Measurements from ENCODE around the gene CACNA1D.
"Not testable (repeated sequence)": the region's sequence is repeated elsewhere in the genome, so short reads cannot be mapped to it uniquely, and the experiment has no call there.

The CACNA1D gene

DNA sequence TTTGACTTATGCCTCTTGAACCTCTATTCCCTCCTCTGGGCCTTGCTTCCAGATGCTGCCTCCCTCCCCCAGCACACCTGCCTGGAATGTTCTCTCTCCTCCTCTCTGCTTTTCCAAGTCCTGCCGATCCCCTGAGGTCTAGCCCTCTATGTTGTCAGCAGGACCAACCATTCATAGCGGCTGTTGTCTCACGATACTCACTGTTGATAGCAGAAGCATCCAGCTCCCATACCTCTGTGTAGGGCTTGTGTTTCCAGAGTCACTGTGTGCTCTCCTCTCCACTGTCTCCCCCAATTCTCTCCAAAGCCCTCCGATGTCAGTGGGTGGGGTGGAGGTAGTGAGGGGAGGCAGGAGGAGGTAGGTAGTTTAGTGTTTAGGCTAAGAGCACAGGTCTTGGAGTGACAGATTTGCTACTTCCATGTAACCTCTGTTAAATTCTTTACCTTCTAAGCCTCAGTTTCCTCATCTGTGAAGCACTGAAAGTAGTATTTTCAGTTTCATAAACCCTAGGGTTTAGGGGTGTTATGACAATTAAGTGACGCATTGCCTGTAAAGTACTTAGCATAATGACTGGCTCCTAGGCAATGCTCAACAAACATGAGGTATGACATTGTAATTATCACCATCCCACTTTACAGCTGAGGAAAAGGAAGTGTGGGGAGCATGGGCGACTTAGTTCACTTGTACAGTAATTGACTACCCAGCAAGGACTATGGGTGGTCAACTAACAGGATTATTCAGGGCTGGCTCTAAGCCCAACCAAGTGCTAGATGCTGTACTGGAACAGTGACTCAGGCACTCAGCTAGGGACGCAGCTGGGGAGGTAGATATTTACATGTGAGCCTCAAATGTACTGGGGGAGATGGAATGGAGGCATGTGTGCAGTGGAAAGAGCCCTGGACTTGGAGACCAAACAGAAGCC, 122.8 kb downstream of the CACNA1D start:
- DNase-seq (ENCODE audit: low read depth): no peak

DNA sequence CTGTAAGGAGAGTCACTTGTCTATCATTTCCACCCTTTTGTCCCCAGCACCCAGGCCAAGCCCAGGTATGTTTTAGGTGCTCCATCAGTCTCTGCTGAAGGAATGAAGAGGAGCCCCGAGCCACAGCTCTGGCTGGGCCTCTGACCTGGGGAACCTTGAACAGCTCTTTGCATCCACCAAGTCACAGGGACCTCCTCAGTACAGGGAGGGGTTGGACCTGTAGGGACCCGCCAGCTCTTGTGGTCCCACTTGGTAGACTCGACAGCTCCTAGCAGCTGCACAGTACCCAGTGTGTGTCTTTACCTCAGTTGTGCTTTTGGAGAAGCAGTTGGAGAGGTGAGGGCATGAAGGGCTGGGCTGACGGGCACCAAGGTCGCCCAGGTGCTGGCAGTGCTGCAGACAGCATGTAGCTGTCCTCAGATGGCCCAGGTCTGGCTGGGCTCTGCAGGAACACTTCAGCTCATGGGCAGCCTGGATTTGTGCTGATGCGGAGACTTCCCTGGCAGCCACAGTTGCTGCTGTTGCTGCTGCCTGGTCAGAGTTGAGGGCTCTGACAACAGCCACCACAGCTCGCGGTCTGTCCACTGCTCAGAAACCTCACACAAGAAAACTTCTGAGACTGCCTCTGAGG, 123.6 kb downstream of the CACNA1D start:
- no peak for DNase-seq (ENCODE audit: low read depth)

DNA sequence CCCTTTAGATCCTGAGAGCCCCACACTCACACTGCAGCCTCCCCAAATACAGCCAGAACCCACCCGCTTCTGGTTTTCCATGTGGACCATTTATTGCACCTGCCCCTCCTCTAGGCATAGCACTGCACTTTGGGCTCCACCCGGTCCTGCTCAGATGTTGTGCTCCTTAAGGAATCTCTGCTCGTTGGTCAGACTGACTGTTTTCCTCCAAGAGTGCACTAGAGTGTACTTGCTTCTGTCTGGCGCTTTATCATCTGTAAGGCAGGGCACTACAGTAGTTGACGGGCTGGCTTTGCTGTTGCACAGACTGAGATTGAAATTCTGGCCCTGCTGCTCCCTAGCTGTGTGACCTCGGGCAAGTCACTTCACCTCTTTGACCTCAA, 124.1 kb downstream of the CACNA1D start:
- no peak for DNase-seq (ENCODE audit: low read depth)

DNA sequence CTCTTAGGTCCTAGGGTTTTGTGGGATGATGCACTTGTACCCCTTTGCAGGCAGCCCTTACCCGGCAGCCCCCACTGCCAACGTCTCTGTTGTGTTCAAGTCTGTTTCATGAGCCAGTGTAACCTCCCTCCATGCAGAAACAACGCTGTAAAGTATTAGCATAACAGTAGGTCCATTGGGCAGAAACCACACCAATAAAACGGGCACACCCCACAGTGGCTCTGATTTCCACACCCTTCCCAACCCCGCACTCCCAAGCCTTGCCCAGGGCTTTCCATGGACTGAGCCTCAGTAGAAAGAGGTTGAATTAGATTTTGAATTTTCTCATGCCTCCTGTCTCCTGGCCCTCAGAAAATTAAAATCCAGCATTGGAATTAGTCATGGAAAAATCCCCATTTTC, 124.5 kb downstream of the CACNA1D start:
- no peak for DNase-seq (ENCODE audit: low read depth)

DNA sequence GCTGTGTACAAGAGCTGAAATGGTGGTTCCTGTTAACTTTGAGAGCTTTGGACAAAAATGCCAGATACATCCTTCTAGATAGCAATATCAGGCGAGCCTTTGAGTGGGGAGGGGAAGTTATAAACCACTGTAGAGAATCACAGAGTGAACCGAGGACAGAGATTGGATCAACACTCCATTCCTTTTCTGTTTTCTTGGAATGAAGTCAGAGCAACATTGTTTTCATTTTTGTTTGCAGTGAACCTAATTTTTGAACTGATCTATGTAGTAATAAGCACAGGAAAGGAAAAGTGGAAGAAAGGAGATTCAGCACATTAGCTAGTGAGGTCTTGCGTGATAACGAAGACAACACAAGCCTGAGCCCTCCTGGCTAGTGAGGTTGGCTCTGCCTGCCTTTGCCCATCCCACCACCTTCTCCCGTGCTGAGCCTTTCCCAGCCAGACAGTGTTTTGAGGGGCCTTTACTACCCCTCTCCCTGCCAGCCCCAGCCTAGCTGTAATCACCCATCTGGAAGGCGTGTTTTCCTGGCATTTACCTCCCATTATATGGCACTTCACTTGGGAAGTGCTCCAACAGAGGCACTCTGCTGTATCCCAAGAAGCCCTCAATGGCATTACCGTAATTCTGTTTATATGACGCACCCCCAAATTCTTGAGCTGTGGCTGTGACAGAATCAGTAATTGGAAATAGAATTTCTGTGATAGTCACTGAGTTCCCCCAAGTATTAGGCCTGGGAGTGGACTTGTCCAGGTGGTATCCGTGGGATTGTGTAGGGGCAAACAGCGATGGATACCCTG, 129.8 kb downstream of the CACNA1D start:
- DNase-seq (ENCODE audit: low read depth): no peak

DNA sequence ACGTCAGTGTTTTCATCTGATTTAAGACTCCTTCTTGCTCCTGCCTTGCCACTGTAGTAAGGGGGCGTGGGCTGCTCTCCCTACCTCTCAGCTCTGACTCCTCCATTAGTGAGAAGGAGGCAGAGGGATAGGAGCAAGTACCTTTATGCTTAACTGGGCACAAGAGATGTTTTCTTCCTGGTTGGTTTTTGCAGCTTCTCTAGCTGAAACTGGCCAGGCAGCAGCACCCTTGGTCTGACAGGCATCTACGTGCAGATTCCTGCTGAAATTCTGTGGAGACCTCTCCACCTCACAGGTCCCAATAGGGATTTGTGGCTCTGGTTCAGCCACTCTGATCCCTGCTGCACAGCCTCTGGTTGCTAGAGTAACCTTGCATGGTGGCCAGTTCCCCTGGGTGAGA, 132.5 kb downstream of the CACNA1D start:
- DNase-seq (ENCODE audit: low read depth): no peak

DNA sequence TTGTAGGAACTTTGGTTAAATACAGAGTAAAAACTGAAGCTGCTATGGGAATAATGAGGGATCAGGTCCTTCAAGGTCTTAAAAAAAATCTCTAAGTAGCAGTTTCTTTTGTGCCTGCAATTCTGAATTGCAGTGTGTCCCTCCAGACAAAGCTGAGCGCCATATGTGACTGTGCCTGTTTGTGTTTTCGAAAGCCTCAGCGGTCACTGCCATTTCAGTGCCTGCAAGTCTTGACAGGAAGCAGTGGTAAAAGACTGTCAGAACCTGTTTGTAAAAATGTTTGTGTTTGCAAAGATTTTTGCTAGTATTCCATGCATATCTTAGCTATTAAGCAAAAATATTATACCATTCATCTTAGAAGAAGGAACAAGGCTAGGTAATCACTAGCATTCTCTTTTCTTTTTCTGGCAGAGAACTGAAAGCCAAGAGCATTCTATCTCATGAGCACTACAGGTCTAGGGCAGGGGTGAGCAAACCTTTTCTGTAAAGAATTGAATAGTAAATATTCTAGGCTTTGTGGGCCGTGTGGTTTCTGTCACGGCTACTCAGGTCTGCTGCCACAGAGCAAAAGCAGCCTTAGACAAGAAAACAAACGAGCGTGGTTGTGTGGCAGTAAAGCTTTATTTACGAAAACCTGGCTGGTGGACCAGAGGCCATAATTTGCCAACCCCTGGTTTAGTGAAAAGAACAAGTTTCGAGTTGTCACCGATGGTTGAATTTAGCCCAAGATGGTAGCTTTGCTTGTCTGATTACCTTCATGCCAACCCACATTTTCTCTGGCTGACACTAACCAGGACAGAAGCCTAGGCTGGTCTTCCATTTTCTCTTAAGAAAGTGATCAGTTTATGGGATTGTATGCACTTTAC, 134.4 kb downstream of the CACNA1D start:
- no peak for DNase-seq (ENCODE audit: low read depth)

DNA sequence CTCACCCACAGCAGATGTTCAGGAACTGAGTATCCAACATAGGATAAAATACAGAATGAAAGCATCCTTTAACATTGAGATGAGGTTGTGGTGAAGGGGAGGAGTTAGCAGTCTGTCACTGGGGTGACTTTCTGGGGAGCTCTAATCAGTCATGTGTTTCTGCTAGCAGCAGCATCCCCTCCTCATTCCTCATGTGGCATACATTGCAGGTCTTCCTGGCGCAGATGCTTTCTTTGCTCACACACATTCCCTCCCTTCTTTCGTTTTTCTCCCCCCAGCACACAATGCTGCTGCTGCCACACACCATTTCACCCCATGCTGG, 135.0 kb downstream of the CACNA1D start:
- no peak for DNase-seq (ENCODE audit: low read depth)

DNA sequence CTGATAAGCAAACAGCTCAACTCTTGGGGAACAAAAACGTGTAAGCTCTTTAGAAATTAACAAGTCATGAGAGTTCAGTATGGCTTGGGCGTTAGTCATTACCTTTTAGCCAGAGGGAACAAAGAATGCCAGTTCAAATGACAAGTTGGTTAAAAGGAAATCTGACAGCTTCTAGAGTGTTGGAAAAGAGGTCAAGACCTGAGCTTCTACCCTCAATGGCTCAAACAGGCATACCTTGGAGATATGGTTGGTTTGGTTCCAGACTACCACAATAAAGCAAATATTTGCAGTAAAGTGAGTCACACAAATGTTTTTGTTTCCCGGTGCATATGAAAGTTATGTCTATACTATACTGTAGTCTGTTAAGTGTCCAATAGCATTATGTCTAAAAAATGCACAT, 136.1 kb downstream of the CACNA1D start:
- no peak for DNase-seq (ENCODE audit: low read depth)

DNA sequence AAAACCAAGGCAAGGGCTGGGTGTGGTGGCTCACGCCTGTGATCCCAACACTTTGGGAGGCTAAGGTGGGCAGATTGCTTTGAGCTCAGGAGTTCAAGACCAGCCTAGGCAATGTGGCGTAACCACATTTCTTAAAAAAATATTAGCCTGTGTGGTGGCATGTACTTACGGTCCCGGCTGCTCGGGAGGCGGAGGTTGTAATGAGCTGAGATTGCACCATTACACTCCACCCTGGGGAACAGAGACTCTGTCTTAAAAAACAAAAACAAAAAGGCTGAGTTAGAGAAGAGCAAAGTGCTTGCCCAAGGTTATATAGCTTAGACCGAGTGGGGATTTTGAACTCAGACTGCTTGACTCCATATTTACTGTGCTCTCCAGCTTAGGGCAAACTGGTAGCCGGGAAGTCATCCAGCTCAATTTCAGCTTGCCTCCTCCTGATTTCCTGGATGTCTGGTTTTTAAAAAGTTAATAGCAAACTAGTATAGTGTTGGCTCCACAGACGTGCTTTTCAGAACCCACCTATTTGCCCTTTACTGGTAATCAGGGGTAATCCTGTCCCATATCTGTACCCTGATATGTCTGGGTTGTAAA, 138.9 kb downstream of the CACNA1D start:
- no peak for DNase-seq (ENCODE audit: low read depth)

DNA sequence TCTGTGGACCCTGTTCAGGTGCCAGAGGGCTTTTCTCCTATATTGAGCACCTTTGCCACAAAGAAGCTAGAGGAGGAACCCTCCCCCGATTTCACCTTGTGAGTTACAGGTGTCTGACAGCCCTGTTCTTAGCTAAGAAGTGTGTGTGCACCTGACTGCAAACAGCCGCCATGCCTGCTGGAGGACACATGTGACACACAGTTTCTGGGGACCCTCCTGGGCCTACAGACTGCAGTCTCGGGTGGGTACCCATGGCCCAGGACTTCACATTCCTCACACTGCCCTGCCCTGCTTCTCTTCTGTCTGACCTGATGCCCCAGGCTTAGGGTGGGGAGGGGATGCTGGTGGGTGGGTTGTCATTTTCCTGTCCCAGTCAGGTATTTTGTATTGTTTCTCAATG, 140.6 kb downstream of the CACNA1D start:
- no peak for DNase-seq (ENCODE audit: low read depth)

DNA sequence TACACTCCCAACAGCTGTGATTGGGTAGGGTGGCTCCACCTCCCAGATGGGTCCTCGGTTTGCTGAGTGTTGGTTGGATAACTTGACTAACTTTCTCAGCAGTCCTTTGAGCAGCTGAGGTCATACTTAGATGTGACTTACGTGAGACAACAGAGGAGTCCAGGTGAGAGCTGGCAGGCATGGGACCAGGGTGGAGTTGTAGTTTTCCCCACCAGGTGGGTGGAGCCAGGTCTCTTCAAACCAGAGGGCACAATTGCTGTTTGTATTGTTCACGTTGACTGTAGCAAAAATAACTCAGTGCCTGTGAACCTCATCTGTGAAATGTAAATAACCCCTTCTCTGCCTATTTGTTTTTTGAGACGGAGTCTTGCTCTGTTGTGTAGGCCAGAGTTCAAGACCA, 144.4 kb downstream of the CACNA1D start:
- DNase-seq (ENCODE audit: low read depth): not testable (repeated sequence)

DNA sequence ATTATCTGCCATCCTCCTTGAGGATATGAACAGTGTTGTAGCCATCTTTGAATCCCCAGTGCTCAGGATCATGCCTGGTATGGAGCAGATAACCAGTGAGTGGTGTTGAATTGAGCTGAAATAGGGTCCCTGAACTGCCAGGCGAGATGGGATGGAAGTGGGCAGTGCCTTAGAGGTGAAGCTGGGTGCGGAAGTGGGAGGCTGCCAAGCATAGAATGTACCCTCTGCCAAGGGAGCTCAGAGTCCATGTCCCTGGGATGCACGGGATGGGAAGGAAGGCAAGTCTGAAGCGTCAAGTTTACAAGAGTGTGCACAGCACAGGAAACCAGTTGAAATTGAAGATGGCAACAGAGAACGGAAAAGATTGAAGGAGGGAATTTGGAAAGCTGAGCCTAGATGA, 147.0 kb downstream of the CACNA1D start:
- no peak for DNase-seq (ENCODE audit: low read depth)

DNA sequence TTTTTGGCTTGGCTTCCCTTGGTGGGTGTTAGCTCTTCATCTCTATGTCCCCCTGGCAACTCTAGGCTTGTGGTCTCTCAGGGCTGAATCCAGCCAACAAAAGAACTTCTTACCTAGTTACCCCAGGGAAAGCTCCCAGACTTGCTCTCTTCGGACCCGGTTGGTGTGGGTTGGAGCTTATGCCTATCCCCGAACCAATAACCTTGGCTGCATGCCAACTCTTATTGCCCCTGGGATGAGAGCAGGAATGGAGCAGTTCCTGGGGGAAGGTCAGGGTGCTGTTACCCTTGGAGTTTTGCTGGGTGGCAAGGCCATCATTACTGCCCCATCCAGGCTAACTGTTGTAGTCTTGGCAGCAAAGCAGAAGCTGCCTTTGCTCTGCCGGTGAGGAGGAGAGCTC, 147.8 kb downstream of the CACNA1D start:
- DNase-seq (ENCODE audit: low read depth): no peak

DNA sequence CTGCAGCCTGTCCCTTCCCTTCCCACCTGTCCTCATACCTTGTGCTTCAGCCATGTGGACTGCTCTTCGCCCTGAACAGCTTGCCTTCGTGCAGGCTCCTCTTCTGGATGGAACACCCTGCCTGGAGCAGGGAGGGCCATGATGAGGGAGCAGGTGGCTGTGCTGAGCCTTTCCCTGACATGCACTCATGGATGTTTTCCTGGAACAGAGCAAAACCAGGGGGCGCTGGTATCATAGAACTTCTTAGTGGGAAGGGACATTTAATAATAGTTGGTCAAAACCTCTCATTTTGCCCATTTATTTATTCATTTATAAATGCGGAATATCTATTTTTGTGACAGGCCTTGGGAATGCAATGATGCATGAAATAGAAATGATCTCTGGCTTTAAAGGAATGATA, 149.3 kb downstream of the CACNA1D start:
- no peak for DNase-seq (ENCODE audit: low read depth)

DNA sequence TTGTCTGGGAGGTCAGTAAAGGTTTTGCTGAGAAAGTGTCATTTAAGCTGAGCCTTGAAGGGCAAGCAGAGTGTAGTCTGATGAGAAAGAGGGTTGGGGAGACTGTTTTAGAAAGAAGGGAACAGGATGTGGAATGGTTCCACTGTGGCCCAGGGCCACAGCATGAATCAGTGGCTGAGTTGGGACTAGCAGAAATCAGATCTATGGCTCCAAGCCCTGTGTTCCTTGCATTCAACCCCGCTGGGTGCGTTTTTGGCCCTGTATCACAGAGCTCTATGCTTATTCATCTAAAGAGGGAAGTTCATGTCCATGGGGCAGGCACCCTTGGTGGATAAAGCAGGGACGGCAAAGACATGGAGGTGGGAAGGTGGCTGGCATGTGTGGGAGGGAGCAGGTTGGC, 151.3 kb downstream of the CACNA1D start:
- no peak for DNase-seq (ENCODE audit: low read depth)

DNA sequence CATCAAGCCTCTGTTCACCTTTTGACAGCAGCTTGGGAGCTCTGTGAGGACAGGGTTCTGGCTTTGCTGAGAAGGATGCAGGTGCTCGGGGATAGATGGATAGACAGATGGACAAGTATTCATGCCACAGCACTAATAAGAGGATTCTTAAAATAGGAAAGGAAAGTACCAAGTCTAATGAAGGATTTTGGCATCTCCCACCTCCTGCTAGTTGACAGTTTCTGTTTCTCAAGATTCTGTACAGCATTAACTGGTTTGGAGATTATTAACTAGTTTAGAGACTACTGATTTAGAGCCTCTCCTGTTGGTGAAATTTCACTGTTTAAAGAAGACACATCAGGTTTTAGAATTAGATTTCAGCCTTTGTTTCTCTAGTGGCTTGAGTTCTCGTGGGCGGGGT, 152.3 kb downstream of the CACNA1D start:
- DNase-seq (ENCODE audit: low read depth): no peak

DNA sequence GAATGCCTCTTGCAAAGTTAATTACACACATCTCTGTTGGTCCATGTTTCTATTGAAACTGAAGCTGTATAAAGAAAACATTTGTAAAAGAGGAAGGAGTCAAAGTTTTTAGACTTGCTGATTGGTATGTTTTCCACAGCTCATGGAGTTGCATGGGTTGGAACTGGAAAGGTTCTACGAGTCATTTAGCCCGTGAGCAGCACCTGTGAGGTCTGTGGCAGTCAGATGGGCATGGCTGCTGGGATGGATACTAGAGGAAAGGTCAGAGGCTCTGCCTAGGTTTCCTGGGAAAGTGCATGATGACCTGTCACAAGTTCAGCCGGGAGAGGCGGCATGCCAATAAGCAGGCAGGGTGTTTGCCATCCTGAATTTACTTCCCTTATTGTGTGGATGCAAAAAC, 155.4 kb downstream of the CACNA1D start:
- no peak for DNase-seq (ENCODE audit: low read depth)

DNA sequence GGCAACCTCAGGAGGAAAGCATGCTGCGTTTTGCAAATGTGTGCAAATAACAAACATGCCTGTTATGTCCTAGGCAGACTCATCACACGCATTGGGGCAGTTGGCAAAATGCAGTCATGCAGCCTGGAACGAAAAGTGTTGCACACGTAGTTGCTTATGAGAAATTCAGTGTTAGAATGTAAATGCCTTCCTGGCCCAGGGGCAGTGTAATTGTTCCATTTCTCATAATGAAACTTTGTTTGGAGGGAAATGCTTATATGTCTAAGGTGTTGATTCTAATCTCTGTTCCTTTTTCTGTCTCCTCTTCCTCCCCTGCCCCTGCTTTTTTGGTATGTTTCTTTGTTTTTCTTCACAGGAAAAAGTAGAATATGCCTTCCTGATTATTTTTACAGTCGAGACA, 156.0 kb downstream of the CACNA1D start:
- no peak for DNase-seq (ENCODE audit: low read depth)

DNA sequence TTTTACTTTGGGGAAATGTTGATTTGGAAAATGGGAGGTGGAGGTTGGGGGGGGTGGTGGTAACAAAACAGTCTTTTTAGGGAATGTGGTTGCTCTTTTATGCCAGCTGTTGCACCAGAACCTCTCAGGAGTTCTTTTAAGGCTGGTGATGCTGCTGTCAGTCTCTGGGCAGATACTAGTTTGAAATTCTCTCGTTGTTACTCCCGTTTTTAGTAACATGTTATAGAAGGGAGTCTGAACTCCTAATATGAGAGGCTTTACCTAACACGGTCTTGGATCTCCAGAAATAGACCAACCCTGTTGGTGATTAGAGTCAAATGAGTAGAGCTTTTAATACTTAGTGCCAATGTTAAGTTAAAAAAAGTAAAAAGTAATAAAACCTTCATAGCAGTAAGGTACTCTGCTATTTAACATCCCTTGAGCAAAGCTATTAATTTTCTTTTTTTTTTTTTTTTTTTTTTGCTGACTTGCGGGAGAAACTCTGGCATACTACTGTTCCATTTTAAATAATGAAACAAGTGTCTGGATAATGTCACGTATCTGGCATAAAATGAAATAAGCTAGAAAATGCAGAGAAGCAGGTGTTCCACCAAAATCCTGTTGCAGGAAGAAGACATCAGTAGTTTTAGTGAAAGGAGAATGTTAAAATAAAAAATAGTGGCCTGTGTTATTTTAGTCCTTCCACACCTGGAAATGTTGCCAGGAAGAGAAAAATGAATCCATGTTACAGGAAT, 156.7 kb downstream of the CACNA1D start:
- no peak for DNase-seq (ENCODE audit: low read depth)

DNA sequence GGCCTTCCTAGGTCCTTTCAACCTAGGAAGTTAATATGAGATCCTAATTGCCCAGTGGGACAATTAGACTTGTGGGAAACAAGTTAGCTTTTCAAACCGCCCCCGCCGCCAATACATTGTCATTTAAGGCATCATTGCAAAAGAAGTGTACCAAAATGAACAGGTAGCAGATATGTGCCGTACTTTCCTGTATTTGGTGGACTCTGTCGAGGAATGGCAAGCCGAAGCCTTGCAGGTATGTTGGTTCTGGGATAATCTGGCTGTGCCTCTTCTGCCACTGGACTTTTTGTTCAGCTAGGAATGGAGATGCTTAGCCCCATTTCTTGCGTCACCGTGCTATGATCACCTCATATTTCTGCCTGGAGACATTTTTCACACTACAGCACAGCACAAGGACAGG, 157.5 kb downstream of the CACNA1D start:
- DNase-seq (ENCODE audit: low read depth): no peak
